ENCODE data around the gene ATP2C1.
"Not testable (repeated sequence)": the region's sequence is repeated elsewhere in the genome, so short reads cannot be mapped to it uniquely, and the experiment has no call there.

ATP2C1 gene

GRCh38 chr3:130991126-130991525 is 97.2 kb downstream of the ATP2C1 start:
- DNase-seq: no peak

DNA sequence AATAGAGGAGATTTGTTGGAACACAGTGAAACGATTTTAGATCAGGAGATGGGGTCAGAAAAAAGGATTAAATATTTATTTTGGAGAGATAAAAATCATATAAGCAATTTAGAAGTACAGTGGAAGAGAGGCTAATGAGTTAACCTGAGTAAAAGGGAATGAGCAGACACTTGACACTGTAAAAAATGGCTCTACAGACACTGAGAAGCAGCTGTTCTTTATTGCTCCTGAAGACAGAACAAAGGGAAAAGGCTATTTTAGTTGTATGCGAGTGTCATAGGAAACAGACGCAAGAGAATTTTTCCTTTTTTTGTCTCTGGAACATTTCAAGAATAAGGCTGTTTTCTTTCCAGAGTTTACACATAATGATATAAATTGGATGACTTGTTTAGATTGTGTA is 98.5 kb downstream of the ATP2C1 start:
- DNase-seq: no peak

DNA sequence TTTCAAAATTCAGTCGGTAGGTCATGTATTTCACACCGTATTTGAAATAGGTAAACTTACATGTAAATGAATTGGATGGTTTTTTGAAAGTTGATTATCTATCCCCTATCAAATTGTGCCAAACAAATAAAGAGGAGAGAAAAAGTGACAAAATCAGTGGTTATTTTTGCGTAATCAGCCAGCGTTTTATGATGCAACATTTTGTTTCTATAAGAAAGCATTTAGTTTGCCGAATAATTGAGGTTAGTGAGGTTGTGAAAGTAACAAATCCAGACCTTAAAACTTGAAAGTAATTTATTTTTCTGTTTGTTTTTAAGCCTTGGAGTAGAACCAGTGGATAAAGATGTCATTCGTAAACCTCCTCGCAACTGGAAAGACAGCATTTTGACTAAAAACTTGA is 103.4 kb downstream of the ATP2C1 start:
- DNase-seq: no peak

DNA sequence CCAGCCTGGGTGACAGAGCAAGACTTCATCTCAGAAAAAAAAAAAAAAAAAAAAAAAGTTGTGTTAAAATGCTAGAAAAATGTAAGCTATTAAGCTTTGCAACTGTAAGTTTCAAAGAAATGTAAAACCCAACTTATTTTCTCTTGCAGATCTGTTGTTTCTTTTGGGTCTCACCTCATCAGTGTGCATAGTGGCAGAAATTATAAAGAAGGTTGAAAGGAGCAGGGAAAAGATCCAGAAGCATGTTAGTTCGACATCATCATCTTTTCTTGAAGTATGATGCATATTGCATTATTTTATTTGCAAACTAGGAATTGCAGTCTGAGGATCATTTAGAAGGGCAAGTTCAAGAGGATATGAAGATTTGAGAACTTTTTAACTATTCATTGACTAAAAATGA is 107.2 kb downstream of the ATP2C1 start:
- no peak for DNase-seq

GRCh38 chr3:131004603-131005002 is 110.7 kb downstream of the ATP2C1 start:
- no peak for DNase-seq

DNA sequence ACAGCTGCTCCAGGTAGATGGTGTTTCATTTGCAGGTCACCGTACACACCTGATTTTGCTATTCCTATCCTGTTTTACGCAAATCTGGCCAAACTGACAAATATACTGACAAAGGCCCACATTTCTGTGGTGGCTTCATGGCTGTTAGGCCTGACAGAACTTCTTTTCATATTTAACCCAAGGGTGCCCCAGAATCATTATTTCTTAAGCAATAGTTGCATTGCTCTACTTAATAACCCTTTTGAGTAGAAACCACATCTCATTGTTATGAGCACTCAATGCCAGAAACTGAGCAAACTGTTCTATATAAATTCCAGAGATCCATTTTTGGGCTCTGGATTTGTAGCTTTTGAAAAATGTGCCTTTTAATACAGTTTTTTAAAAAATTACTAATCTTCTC is 113.4 kb downstream of the ATP2C1 start:
- DNase-seq: no peak

DNA sequence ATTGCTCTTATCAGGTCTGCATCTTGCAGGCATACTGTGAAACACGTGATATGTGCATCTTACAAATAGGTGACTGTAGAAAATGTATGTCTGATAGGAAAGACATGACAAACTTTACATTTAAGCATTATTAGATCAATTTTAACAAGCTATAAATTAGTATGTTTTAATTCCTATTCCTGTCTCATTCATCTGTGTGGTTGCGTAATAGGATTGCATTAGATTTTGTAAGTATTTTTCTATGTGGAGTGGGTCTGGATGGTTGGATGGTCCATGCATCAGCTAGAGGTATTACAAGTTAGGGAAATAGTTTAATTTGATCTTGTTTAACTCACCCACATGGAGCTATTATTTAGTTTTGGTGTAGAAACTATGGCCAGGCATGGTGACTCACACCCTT is 113.9 kb downstream of the ATP2C1 start:
- no peak for DNase-seq

DNA sequence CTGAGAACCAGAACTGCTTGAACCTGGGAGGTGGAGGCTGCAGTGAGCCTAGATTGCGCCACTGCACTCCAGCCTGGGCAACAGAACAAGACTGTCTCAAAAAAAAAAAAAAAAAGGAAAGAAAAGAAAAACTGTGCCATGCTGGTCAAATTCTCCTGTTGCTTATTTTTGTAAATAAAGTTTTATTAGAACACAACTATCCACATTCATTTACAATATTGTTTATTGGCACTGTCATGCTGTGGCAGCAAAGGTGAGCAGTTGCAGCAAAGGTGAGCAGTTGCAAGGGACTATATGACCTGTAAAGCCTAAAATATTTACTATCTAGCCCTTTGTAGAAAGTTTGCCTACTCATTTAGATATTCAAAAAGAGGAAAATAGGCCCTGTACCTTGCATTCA is 114.4 kb downstream of the ATP2C1 start:
- DNase-seq: no peak

- DNase-seq: no peak
Observed at GRCh38 chr3:131009698-131010097, 115.8 kb downstream of the ATP2C1 start.

DNA sequence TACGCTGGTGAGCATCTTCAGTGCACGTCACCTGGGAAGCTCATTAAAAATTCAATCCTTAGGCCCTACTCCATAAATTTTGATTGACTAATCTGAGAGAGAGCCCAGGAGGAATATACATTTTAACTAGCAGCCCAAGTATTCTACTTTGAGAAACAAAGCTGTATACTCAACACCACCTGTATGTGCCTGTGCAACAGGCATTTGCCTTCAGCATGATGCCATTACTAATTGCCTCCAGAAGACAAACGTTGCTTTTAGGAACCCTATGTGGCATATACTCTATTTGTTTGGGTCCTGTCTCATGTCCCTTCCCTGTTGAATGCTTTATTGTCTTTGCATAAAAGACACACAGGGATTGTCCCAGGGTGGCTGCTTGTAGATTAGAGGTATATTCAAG is 125.1 kb downstream of the ATP2C1 start:
- DNase-seq: no peak

DNA sequence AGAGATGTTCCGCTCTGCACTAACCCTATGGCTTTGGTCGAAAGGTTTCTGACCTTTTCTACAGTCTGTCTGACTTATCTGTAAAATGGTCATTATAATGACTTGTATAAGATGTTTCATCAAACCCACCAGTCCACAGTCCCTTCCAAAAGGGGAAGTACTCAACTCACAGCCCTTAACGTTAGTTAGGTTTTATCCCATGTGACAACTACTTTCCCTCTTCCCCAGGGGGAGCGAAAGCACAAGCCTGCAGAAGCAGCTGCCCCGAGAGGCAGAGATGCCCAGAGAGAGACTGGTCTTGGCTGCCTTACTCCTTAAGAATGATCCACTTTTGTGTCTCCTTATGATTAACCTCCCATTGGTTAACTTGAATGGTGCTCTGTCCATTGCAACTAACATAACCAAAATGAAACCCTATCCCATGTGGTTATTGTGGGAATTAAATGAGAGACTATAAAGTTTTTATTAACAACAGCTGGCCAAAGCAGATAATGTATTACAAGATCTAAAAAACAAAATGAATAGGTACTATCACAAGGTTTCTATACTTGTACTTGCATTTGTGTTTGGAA is 126.3 kb downstream of the ATP2C1 start:
- DNase-seq: no peak

DNA sequence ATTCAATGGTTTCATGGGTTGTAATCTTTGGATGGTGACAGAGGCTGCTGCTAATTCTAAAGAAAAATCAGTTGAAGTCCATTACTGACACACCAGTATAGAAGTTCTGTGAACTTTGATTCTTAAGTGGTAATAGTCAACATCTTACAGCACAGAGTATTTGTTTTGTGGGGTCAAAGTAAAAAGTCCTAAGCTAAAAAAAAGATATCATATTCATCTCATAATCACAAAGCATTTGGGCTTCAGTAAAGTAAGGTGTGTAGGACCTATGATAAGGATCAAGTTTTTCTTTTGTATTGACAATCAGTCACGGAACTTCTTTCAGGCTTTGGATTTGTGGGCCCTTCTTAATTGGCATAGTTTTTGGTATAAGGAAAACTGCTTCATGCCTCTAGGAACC is 131.7 kb downstream of the ATP2C1 start:
- DNase-seq: no peak

DNA sequence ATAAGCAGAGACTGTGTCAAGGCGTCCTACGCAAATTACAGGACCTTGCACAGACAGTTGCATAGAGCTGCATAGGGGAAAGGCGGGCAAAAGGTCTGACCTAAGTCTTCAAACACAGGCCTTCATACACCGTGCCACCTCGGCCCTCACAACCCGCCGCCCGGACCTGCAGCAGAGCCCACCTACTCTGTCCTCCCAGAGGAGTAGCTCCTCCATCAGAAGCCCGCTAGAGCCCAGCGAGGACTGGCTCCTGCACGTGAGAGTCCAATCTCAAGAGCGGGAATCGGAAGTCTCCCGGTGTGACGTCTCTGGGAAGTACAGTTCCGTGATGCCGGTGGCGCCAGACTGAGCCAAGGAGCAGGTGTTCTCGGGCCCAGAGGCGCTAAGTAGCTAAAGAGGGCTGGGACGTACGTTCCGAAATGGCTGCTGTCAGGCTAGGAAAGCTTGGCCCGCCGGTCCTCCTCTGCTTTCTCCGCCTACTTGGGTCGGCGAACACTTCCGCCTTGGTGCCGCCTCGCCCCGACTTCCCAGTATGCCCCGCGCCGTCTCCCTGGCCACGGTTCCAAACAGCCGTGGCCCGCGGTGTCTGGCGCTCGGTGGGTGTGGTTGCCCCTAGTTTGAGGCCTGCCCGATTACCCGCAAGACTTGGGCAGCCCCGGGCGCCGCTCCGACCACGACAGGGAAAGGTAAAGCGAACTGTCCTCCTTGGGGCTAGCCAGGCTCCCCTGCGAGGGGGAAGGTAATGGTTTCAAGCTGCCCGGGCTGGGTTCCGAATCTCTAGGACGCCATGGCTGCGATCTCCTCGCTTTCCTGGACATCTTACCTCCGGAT is 132.7 kb downstream of the ATP2C1 start, which contains the start of the genes ASTE1 and NEK11:
Gene ASTE1 (minus strand): TSS at position 505 of the 831 bp plus-strand sequence. CDS start 1,519 bp downstream, outside the sequence.
Gene NEK11 (plus strand): TSS at position 557 of the 831 bp plus-strand sequence. CDS start 2,832 bp downstream, outside the sequence.
- DNase-seq: peak; percentile 89

GRCh38 chr3:131028844-131029243 is 135.0 kb downstream of the ATP2C1 start:
- no peak for DNase-seq

DNA sequence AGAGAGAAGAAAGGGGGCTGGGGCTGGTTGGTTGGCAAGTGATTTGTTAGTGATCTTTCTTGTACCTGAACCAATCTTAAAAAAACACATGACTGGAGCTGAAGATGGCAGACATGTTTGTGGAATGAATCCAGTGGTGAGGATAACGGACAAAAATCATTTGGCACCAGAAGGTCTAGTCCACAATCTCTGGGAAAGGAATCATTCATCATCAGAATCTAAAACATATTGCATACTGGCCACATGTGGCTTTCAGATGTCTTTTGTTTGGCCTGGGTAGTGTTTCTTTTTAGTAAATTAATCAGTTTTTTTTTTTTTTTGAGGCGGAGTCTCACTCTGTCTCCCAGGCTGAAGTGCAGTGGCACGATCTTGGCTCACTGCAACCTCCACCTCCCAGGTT is 137.8 kb downstream of the ATP2C1 start:
- DNase-seq: no peak

DNA sequence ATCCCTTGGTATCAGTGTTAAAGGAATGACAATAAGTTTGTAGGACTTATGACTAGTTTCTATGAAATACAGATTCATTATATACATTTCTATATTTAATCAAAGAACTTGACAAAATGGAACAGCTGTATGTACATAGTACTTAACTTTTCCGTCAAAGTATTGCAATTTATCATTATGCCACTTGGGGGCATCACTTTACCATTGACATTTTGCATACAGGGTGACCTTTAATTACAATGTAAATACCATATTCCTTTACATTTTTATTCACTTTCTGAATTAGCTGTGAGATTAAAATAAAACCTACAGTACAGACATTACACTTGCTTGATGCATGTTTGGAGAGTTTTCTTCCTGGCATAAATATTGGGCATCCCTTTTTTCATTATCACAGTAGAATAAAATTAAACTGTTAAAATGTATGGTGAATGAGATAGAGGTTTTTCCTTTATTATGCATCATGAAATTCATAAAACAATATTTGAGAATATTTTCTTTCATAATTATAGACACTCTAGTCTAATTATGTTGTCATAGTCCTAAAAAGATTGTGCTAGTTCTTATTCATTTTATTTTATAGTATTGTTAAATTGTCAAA is 139.7 kb downstream of the ATP2C1 start:
- peak; percentile 60 for DNase-seq

- no peak for DNase-seq
Observed at GRCh38 chr3:131036200-131036816, 142.4 kb downstream of the ATP2C1 start.

GRCh38 chr3:131036986-131037385 is 143.1 kb downstream of the ATP2C1 start:
- no peak for DNase-seq

GRCh38 chr3:131038326-131038725 is 144.4 kb downstream of the ATP2C1 start:
- DNase-seq: no peak

DNA sequence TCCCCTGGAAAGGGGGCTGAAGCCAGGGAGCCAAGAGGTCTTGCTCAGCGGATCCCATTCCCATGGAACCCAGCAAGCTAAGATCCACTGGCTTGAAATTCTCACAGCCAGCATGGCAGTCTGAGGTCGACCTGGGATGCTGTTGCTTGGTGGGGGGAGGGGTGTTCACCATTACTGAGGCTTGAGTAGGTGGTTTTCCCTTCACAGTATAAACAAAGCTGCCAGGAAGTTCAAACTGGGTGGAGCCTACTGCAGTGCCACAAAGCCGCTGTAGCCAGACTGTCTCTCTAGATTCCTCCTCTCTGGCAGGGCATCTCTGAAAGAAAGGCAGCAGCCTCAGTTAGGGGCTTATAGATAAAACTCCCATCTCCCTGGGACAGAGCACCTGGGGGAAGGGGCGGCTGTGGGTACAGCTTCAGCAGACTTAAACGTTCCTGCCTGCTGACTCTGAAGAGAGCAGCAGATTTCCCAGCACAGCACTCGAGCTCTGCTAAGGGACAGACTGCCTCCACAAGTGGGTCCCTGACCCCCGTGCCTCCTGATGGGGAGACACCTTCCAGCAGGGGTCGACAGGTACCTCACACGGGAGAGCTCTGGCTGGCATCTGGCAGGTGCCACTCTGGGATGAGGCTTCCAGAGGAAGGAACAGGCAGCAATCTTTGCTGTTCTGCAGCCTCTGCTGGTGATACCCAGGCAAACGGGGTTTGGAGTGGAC is 148.5 kb downstream of the ATP2C1 start:
- DNase-seq: not testable (repeated sequence)

GRCh38 chr3:131047582-131047981 is 153.7 kb downstream of the ATP2C1 start:
- DNase-seq: no peak

- DNase-seq: no peak
Observed at GRCh38 chr3:131048030-131048429, 154.1 kb downstream of the ATP2C1 start.

- no peak for DNase-seq
Observed at GRCh38 chr3:131050001-131050400, 156.1 kb downstream of the ATP2C1 start.

All from RPMI8226 (cell line).